ENCODE results near the gene PTTG1IP.
A peak's percentile ranks its signal among the peaks of the same experiment; 100 is the strongest.
"Not testable (repeated sequence)": the region's sequence is repeated elsewhere in the genome, so short reads cannot be mapped to it uniquely, and the experiment has no call there.

The PTTG1IP gene

GRCh38 chr21:44845418-44846223 is 27.9 kb downstream of the PTTG1IP start:
- peak; percentile 26 for DNase-seq (ENCODE audit: low read depth)

DNA sequence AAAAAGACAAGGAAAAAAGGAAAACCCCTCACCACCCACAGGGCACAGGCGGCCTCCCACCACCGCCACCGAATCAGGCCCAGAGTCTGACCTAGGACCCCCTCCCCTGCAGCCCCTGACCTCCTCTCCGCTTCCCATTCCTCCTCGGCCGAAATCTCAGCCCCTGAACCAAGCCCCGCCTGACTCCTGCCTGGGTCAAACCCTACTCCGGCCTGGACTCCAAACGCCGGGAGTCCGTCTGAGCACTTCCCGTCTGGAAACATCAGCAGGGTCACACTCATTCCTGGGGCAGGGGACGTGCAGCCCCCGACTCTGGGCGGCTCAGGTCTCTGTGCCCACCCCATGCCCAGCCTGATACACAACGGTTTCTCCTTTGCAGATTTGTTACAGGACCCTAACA is 29.2 kb downstream of the PTTG1IP start:
- no peak for DNase-seq (ENCODE audit: low read depth)

DNA sequence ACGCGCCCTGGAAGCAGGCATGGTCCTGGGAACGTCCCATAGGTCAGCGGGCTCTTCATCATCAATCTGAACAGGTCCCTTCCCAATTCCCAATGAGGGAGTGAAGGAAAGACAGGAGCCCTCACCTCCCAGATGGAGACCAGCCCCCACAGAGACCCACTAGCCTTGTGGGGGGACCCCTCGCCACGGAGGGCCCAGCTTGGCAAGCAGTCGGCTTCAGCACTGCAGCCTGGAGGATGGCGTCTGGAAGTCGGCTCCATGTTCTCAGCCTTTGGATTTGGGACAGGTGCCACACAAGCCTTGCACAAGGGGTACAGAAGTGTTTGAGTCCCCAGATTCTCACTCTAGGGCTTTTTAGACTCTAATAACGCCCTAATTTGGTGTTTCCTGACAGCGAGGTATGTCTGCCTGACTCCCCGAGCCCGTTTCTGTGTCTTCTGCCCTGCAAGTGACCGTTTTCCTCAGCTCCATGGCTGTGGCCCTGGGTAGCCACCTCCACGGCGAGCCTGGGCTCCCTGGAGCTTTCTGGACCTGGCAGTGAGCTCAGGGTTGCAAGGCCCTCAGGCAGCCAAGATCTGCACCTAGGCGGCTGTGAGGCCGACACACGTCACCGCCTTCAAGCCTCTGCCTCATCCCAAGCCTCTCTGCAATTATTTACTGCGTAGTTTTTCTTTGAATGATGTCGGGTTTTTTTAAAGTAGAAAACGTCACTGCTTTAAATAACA is 30.6 kb downstream of the PTTG1IP start:
- DNase-seq (ENCODE audit: low read depth) = no peak

DNA sequence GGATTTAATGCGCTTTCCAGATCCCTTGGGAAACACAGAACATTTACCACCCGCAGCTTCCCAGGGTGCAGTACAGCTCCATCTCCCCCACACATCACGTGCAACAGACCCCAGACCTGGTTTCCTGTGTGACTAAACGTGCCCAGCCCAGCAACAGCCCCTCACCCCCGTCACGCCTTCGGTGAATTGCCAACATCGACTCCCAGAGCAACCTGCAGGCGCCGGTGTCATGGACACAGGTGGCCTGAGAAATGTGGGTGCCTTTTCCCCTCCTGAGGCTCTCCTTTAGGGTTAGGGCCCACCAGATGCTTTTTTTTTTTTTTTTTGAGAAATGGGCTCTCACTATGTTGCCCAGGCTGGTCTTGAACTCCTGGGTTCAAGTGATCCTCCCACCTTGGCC is 31.4 kb downstream of the PTTG1IP start:
- no peak for DNase-seq (ENCODE audit: low read depth)

GRCh38 chr21:44840771-44841170 is 32.7 kb downstream of the PTTG1IP start:
- no peak for DNase-seq (ENCODE audit: low read depth)

GRCh38 chr21:44838951-44839350 is 34.5 kb downstream of the PTTG1IP start:
- DNase-seq (ENCODE audit: low read depth) = no peak

DNA sequence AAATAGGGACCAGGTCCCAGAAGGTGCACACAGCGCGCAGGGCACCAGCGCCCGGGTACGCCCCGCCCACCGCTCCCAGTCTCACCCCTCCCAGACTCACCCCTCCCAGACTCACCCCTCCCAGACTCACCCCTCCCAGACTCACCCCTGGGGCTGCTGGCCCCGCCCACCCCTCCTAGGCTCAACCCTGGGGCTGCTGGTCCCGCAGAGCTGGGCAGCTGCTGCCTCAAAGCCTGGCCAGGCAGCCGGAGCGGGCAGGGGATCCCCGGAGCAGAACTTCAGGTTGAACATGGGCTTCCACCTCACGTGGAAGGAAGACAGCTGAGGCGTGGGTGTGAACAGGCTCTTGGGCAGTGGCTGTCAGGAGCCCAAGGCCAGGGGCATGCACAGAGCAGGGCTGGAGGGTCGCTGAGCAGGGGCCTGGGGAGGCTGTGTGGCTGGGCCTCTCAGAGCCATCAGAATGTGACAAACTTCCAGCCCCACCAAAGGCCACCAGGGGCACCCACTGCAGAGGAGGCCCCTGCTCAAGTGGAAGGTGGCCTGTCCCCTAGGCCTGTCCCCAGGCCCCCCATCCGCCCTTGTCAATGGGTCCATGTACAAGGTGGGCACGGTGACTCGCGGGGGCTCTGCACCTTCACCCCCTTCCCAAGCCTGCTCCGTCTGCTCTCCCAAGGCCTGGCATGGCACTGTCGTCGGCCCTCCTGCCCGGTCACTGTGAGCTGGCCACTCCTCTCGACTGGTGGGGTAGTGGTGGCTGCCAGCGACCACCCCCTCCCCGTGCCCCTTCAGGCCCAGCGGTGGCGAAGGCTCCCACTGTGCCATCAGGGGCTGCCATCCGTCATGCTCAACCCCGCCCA is 35.2 kb downstream of the PTTG1IP start:
- no peak for DNase-seq (ENCODE audit: low read depth)

- no peak for DNase-seq (ENCODE audit: low read depth)
Observed at GRCh38 chr21:44837537-44837936, 36.0 kb downstream of the PTTG1IP start.

- DNase-seq (ENCODE audit: low read depth) = no peak
Observed at GRCh38 chr21:44836666-44837471, 36.6 kb downstream of the PTTG1IP start.

DNA sequence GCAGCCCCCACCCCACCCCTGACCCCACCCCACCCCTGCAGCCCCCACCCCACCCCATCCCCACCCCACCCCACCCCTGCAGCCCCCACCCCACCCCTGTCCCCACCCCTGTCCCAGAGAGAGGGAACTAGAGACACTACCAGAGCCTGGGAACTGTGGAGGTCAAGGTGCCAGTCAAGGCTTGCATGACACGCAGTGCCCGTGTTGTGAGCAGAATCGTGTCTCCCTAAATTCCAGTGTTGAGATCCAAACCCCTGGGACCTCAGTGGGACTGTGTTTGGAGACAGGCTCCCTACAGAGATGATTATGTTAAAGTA is 37.2 kb downstream of the PTTG1IP start:
- no peak for DNase-seq (ENCODE audit: low read depth)

GRCh38 chr21:44835647-44835973 is 37.9 kb downstream of the PTTG1IP start:
- no peak for DNase-seq (ENCODE audit: low read depth)

GRCh38 chr21:44834951-44835646 is 38.4 kb downstream of the PTTG1IP start:
- no peak for DNase-seq (ENCODE audit: low read depth)

DNA sequence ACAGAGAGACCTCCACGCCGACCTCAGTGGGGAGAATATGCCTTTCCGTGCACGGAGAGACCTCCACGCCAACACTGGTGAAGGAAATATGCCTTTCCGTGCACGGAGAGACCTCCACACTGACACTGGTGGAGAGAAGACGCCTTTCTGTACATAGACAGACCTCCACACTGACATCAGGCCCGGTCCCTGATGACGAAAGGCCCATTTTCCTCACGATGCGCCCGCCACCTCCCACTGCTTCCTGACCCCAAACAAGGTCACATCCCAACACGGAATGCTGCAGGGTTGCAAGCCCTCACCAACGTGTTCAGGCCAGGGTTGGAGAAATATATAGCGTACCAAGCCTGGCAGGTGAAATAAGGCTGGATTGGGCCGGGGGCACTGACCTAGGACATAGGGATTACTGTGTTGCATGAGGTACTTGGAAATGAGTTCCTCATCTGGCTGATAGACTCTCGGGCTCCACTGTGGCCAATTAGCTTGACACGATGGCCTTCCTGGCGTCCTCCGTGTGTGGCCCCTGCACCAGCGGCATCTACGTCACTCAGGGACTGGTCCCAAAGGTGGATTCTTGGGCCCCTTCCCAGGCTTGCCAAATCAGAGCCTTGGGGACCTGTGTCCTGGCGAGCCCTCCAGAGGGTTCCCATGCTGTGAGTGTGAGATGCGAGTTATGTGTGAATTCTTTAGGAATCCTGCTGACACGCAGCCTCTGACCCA is 39.1 kb downstream of the PTTG1IP start:
- no peak for DNase-seq (ENCODE audit: low read depth)

DNA sequence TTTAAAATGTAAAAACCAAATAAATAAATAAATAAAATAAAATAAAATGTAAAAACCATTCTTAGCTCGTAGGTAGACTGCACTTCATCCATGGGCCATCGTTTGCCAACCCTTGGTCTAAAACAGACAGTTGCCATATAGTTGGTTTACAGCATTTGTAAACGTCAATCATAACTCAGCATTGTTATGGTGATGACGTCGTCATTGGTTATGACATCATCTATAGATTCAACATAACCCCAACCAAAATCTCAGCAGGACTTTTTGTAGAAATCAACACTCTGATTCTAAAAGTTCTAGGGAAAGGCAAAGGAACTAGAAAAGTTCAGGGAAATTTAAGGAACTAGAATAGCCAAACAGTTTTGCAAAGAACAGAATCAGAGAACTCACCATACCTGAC is 39.8 kb downstream of the PTTG1IP start:
- DNase-seq (ENCODE audit: low read depth) = no peak

DNA sequence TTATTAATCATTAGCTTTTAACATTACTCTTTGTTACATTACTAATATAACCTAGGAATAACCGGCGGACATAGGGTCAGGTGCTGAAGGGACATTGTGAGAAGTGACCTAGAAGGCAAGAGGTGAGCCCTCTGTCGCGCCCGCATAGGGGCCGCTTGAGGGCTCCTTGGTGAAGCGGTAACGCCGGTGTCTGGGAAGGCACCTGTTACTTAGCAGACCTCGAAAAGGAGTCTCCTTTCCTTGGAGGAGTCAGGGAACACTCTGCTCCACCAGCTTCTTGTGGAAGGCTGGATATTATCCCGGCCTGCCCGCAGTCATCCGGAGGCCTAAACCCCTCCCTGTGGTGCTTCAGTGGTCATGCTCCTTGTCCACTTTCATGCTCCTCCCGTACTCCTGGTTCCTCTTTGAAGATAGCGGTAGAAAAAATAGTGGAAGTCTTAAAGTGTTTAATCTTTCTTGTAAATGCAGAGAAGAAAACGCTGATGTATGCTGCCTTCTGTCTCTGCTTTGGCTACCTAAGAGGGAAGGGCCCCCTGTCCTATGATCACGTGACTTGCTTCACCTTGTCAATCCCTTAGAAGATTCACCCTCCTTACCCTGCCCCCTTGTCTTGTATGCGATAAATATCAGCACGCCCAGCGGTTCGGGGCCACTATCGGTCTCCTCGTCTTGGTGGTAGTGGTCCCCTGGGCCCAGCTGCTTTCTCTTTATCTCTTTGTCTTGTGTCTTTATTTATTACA is 40.8 kb downstream of the PTTG1IP start:
- DNase-seq (ENCODE audit: low read depth) = not testable (repeated sequence)

DNA sequence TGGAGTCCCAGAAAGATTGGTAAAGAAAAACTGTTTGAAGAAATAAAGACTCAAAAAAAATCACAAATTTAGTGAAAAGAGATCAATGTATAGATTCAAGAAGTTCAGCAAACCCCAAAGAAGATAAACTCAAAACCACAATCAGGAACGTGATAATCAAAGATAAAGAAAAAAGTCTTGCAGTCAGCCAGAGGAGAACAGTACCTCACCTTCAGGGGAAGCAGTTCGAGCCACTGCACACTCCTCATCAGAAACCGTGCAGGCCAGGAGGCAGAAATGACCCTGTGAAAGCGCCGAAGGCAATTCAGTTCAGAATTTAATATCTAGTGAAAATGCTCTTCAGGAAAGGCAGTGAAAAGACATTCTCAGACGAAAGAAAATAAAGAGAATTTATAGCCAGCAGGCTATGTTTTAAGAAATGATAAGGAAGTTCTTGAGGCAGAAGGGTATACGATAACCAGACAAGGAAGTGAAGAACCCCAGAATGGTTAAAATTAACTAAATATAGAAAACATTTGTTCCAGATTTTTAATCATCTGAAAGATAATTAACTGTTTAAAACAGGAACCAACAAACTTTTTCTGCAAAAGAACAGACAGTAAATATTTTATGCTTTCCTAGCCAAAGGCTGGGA is 42.1 kb downstream of the PTTG1IP start:
- no peak for DNase-seq (ENCODE audit: low read depth)

- no peak for DNase-seq (ENCODE audit: low read depth)
Observed at GRCh38 chr21:44829507-44830092, 43.9 kb downstream of the PTTG1IP start.

DNA sequence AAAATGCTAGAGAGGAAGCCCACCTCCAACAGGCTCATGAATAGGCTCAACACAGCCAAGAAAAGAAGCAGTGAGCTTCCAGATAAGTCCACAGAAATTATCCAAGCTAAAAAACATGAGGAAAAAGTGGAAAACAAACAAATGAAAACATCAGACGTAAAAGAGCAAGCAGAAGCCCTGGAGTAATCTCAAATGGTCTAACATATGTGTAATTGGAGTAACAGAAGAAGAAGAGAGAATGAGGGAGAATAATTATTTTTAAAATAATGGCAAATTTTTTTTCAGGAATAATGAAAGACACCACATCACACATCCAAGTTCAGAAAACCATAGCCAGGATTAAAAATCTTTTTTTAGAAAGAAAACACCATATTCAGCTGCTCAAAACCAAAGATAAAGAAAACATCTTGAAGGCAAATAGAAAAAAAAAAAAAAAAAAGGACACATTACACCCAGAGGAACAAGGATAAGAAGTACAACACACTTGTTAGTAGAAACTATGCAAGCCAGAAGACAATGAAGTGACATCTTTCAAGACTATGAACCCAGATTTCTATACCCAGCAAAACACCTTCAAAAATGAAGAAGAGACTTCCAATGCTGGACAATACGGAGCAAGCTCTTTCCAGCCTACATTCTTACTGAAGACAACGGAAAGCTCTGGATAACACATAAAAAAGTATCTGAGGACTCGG is 45.0 kb downstream of the PTTG1IP start:
- no peak for DNase-seq (ENCODE audit: low read depth)
